H54 (cell line): ENCODE results near the gene GAP43.
A peak's percentile ranks its signal among the peaks of the same experiment; 100 is the strongest.

Experiments used
- DNase-seq: peaks from one replicate; pipeline ENCODE4 v3.0.0; 2011; ENCODE audit warnings: low spot score, mixed read lengths; ENCODE audit not compliant: insufficient read length
- FAIRE-seq: peaks from 3 replicates; lab custom pipeline; 2011; peaks lifted over from hg19 to GRCh38; lab: Jason Lieb, UNC
- POLR2A ChIP-seq: IDR thresholded peaks from 2 replicates; pipeline ENCODE4 v1.6.1; 2011; ENCODE audit warnings: low read depth, mild to moderate bottlenecking, low read length

Gene GAP43

GRCh38 chr3:115638991-115639390 is 15.7 kb downstream of the GAP43 start:
- FAIRE-seq (no peak), DNase-seq (no peak)
- TF ChIP-seq POLR2A = no peak

- DNase-seq (no peak), FAIRE-seq (no peak)
- TF ChIP-seq POLR2A = no peak
These were observed 21.1 kb downstream of the GAP43 start for GRCh38 chr3:115644391-115644790.

- no peak for TF ChIP-seq POLR2A
- no peak for DNase-seq
- no peak for FAIRE-seq
These were observed 22.8 kb downstream of the GAP43 start for GRCh38 chr3:115646027-115646690.

GRCh38 chr3:115648559-115648958 is 25.2 kb downstream of the GAP43 start:
- DNase-seq = no peak
- FAIRE-seq = no peak
- TF ChIP-seq POLR2A = no peak

- FAIRE-seq (no peak), DNase-seq (no peak)
- TF ChIP-seq POLR2A = no peak
These were observed 27.8 kb downstream of the GAP43 start for GRCh38 chr3:115651087-115651486.

- DNase-seq (no peak), FAIRE-seq (no peak)
- no peak for TF ChIP-seq POLR2A
These were observed 28.3 kb downstream of the GAP43 start for GRCh38 chr3:115651599-115651998.

- DNase-seq (no peak), FAIRE-seq (no peak)
- no peak for TF ChIP-seq POLR2A
These were observed 29.4 kb downstream of the GAP43 start for GRCh38 chr3:115652738-115653137.

- FAIRE-seq (no peak), DNase-seq (no peak)
- no peak for TF ChIP-seq POLR2A
These were observed 32.5 kb downstream of the GAP43 start for GRCh38 chr3:115655761-115656282.

- DNase-seq = no peak
- no peak for TF ChIP-seq POLR2A
- FAIRE-seq = no peak
These were observed 33.9 kb downstream of the GAP43 start for GRCh38 chr3:115657168-115657567.

DNA sequence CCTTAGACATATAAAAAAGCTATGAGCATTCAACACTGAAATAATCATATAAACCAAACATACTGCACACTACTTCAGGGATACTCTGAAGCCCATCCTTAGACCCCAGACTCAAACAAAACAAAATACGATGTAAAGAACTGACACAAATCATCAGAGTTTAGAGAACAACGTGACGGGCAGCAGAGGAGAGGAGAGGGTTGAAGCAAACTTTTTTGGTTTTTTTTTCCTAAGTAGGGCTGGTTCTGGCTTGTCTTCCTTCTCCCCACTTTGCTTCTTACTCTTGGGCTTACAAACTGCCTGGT is 34.7 kb downstream of the GAP43 start:
- FAIRE-seq = peak; percentile 6
- no peak for DNase-seq
- TF ChIP-seq POLR2A = no peak

DNA sequence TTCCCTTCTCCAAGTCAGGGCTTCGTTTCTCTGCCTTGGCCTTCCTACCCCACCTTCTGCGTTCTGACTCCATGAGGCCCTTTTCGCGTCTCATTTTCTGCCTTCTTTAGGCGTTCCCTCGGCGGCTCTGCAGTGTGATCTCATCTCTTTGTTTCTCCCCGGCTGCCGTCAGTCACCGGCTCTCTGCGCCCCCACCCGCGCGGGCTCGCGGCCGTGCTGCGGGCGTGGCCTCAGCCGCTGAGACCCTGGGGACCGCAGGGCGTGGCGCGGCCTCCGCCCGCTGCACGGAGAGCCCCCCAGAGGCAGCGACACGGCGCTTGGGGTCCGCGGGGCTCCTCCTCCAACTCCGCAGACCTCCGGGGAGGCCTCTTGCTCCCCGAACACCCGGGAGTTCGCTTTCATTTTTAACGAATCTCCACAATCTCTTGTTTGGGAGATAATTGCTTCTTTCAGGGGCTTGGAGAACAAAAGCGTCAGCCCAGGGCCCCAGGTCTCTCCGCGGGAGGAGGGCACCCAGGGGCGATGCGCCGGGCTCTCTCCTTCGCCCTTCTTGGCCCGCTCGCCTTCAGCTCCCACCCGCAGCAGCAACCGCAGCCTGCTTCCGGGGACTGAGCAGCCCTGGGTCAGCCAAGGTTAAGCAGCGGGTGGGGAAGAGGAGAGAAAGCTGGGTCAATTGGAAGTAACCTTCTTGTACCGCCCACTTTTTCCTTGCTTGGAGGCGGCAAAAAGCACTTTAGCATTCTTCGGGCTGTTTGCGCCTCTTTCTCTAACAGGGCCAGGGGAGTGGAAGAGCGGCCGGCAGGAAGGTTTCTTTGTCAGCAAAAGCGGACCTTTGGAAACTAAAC is 35.2 kb downstream of the GAP43 start:
- peak; percentile 95 for FAIRE-seq
- TF ChIP-seq POLR2A = peak; percentile 70
- peak; percentile 68 for DNase-seq

GRCh38 chr3:115659253-115660220 is 36.2 kb downstream of the GAP43 start:
- no peak for DNase-seq

GRCh38 chr3:115660646-115661337 is 37.5 kb downstream of the GAP43 start:
- FAIRE-seq (no peak), DNase-seq (no peak)
- TF ChIP-seq POLR2A = no peak

More at GRCh38 chr3:115659253-115660220, 36.2 kb downstream of the GAP43 start:
- TF ChIP-seq POLR2A = no peak
- no peak for FAIRE-seq
